ENCODE data around the gene FBXO34. TPM values are rescaled to one million over a fixed set of nuclear protein-coding genes. Genes with fewer than 3 reads are reported as not detected.

The FBXO34 gene
- total RNA-seq, 1 experiment from 2014 or later, result 12.0 TPM

GRCh38 chr14:55328317-55328716 lies 57.1 kb downstream of the FBXO34 start:
- intact Hi-C loops (cut with micrococcal nuclease), result no loop called here
- CTCF ChIA-PET, result interaction anchor here (0.5 to 1.4 kb wide), 5 partner anchors 21 to 110 kb away, joined by 3 to 4 read pairs (median 3); partner anchors contain the start of gene FBXO34
- Mint-ChIP-seq H3K27me3 (ENCODE audit: insufficient read depth, unreplicated experiment) (no peaks in the 10 kb centered on the region), H3K27ac (ENCODE audit: low read depth, unreplicated experiment) (no peak overlapping the region), H3K4me3 (ENCODE audit: unreplicated experiment) (no peak overlapping the region), H3K36me3 (ENCODE audit: insufficient read depth, unreplicated experiment) (no peaks in the 10 kb centered on the region), H3K9me3 (ENCODE audit: unreplicated experiment) (no peaks in the 10 kb centered on the region), H3K4me1 (ENCODE audit: insufficient read depth, unreplicated experiment) (peaks cover 9% of the 10 kb centered on the region)
- POLR2A ChIA-PET, result interaction anchor here (0.8 kb wide), 1 partner anchor 22 kb away, joined by 4 read pairs; no protein-coding TSS in a partner anchor
- no TSS peak for BruUV-seq (replicated peaks)
- DNase-seq (ENCODE audit: unreplicated experiment), result no peak
- TF ChIP-seq, protein P1, sequence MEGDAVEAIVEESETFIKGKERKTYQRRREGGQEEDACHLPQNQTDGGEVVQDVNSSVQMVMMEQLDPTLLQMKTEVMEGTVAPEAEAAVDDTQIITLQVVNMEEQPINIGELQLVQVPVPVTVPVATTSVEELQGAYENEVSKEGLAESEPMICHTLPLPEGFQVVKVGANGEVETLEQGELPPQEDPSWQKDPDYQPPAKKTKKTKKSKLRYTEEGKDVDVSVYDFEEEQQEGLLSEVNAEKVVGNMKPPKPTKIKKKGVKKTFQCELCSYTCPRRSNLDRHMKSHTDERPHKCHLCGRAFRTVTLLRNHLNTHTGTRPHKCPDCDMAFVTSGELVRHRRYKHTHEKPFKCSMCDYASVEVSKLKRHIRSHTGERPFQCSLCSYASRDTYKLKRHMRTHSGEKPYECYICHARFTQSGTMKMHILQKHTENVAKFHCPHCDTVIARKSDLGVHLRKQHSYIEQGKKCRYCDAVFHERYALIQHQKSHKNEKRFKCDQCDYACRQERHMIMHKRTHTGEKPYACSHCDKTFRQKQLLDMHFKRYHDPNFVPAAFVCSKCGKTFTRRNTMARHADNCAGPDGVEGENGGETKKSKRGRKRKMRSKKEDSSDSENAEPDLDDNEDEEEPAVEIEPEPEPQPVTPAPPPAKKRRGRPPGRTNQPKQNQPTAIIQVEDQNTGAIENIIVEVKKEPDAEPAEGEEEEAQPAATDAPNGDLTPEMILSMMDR (IDR thresholded peaks at IDR 0.05; ENCODE audit: unreplicated experiment), result no peak

- TF ChIP-seq, protein P1 (IDR thresholded peaks at IDR 0.05; ENCODE audit: unreplicated experiment), result no peak
- ChIA-PET POLR2A (interaction anchor here (0.8 to 1.5 kb wide), 2 partner anchors 25 to 26 kb away, joined by 3 to 5 read pairs; no protein-coding TSS in a partner anchor), CTCF (interaction anchor here (0.6 to 1.2 kb wide), 4 partner anchors 24 to 1161 kb away, joined by 3 to 4 read pairs (median 3); no protein-coding TSS in a partner anchor)
- Mint-ChIP-seq H3K27ac (ENCODE audit: low read depth, unreplicated experiment) (no peak overlapping the region), H3K4me3 (ENCODE audit: unreplicated experiment) (no peak overlapping the region), H3K27me3 (ENCODE audit: insufficient read depth, unreplicated experiment) (no peaks in the 10 kb centered on the region), H3K9me3 (ENCODE audit: unreplicated experiment) (no peaks in the 10 kb centered on the region), H3K36me3 (ENCODE audit: insufficient read depth, unreplicated experiment) (no peaks in the 10 kb centered on the region), H3K4me1 (ENCODE audit: insufficient read depth, unreplicated experiment) (peaks cover 15% of the 10 kb centered on the region)
- DNase-seq (ENCODE audit: unreplicated experiment), result peak; percentile 23
- no TSS peak for BruUV-seq (replicated peaks)
- intact Hi-C loops (cut with micrococcal nuclease), result no loop called here
These were observed 58.9 kb downstream of the FBXO34 start for GRCh38 chr14:55329999-55330710.

DNA sequence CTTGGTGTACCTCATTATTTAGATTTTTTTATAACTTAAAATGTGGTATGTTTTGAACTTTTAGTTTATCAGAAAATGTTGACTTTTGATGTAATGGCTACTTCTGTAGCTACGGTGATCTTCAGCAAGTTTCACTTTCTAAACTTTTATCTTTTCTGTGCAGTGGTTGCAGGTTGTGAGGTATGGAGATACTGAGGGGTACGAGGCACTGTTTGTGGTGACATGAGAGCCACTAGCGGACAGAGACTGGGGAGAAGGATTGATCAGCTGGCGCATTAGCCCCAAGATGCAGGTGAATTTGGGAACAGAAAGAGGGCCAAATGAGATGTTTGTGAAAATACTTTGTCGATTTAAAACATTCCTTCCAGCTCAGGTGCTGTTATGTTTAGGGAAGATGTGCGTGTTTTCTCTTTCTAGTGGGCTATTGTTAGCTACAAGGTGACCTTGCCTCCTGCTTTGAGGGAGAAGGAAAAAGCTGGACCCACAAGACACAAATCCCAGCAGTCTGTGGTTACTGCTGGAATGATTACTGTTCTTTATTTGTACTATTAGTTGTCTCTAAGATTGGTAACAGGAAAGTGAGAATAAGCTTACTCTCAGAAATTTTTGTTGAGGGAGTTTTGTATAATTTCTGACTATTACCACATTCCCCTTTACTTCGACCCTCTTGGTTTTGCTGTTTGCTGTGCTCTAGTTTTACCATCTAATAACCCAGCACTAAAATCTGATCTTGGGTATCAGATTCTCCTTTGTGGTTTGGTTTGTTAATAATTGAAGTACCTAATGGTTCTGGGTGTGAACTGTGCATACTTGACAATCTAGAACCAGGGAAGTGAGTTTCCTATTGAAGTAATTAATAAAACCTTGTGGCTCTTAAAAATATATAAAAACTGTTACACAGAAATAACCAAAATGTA lies 61.7 kb downstream of the FBXO34 start:
- no TSS peak for BruUV-seq (replicated peaks)
- ChIA-PET CTCF (interaction anchor here (0.6 to 2.8 kb wide), 4 partner anchors 21 to 511 kb away, joined by 3 to 10 read pairs (median 5); no protein-coding TSS in a partner anchor), POLR2A (interaction anchor here (0.5 to 1.9 kb wide), 7 partner anchors 12 to 94 kb away, joined by 3 to 5 read pairs (median 3); partner anchors contain the start of gene FBXO34)
- H3K27me3 Mint-ChIP-seq (ENCODE audit: insufficient read depth, unreplicated experiment), result no peaks in the 10 kb centered on the region
- H3K4me1 Mint-ChIP-seq (ENCODE audit: insufficient read depth, unreplicated experiment), result peaks cover 15% of the 10 kb centered on the region
- DNase-seq (ENCODE audit: unreplicated experiment), result no peak
- no peaks in the 10 kb centered on the region for H3K9me3 Mint-ChIP-seq (ENCODE audit: unreplicated experiment)
- no peak overlapping the region for H3K4me3 Mint-ChIP-seq (ENCODE audit: unreplicated experiment)
- TF ChIP-seq, protein P1 (IDR thresholded peaks at IDR 0.05; ENCODE audit: unreplicated experiment), result no peak
- no peaks in the 10 kb centered on the region for H3K36me3 Mint-ChIP-seq (ENCODE audit: insufficient read depth, unreplicated experiment)
- intact Hi-C loops (cut with micrococcal nuclease), result no loop called here
- peak overlapping the region; percentile 64 for H3K27ac Mint-ChIP-seq (ENCODE audit: low read depth, unreplicated experiment)

Data from MCF 10A (cell line).